ENCODE results near the gene JAZF1. TPM values are rescaled to one million over a fixed set of nuclear protein-coding genes. Genes with fewer than 3 reads are reported as not detected.

Gene JAZF1
- total and polyA plus RNA-seq, 2 of the 8 experiments (the other 6 are each of a cell fraction or from before 2014, with no cell fraction given), result 2.6 to 21.8 TPM

GRCh38 chr7:27843584-27844305 is 336.9 kb downstream of the JAZF1 start (continued):
- TF ChIP-seq TAF7 (optimal IDR thresholded peaks at IDR 0.05; ENCODE audit: borderline replicate concordance, low read depth, low read length) (no peak), KDM4A (IDR thresholded peaks at IDR 0.05; ENCODE audit: low read depth, low read length, severe bottlenecking) (no peak), PHF8 (conservative IDR thresholded peaks at IDR 0.05; ENCODE audit: low read depth, low read length) (no peak), KDM1A (IDR thresholded peaks at IDR 0.05; ENCODE audit: borderline replicate concordance, low read length) (no peak), SP2 (IDR thresholded peaks at IDR 0.05; ENCODE audit: low read length) (no peak)

Data from H1 (cell line).